CD4-positive, CD25-positive, alpha-beta regulatory T cell (primary cell): ENCODE data around the gene ZFP62. TPM values are rescaled to one million over a fixed set of nuclear protein-coding genes. Genes with fewer than 3 reads are reported as not detected.

ENCODE experiments used
- ATAC-seq, 2 donors: fragments of 150-1000 bp; cut with Tn5 transposase; one replicate each; pipeline ENCODE4 v1.10.0; 2021; ENCODE audit warnings: low read depth in 2 of 2, moderate number of reproducible peaks in 2 of 2, moderate library complexity in 1 of 2
- DNase-seq, 3 donors: peaks; one replicate each; pipeline versions ENCODE4 v3.0.0 to v3.0.0-alpha.2; 2012 to 2022; ENCODE audit warnings: mixed read lengths in 1 of 3
- H3K27ac ChIP-seq: one replicate; pipeline ENCODE4 v1.7.0; 2013; ENCODE audit warnings: mild to moderate bottlenecking, low read length; ENCODE audit not compliant: insufficient read depth, poor library complexity, severe bottlenecking
- H3K27me3 ChIP-seq: one replicate; pipeline ENCODE4 v1.7.0; 2013; ENCODE audit warnings: low read length; ENCODE audit not compliant: control insufficient read depth, insufficient read depth
- H3K36me3 ChIP-seq: one replicate; pipeline ENCODE4 v1.7.0; 2013; ENCODE audit warnings: mild to moderate bottlenecking, low read length, moderate library complexity; ENCODE audit not compliant: control insufficient read depth, insufficient read depth
- H3K4me1 ChIP-seq: 2 replicates; pipeline ENCODE4 v1.7.0; 2013; ENCODE audit warnings: mild to moderate bottlenecking, low read length; ENCODE audit not compliant: insufficient read depth, control insufficient read depth, poor library complexity, severe bottlenecking
- H3K4me3 ChIP-seq: one replicate; pipeline ENCODE4 v1.7.0; 2013; ENCODE audit warnings: low read depth, mild to moderate bottlenecking, low read length, moderate library complexity
- H3K9me3 ChIP-seq, 2 experiments: 1 replicate in 1 of 2; 2 replicates in 1 of 2; pipeline ENCODE4 v1.7.0; 2013; ENCODE audit warnings: low read length in 2 of 2, mild to moderate bottlenecking in 1 of 2, moderate library complexity in 1 of 2; ENCODE audit not compliant: control insufficient read depth in 2 of 2
- H3K27ac Mint-ChIP-seq, 3 donors: one replicate each; pipeline ENCODE4 v1.8.0; 2020 to 2022; ENCODE audit warnings: mild to moderate bottlenecking in 3 of 3, mixed read lengths in 3 of 3, moderate library complexity in 2 of 3
- H3K27me3 Mint-ChIP-seq: one replicate; pipeline ENCODE4 v1.8.0; 2022; ENCODE audit warnings: mild to moderate bottlenecking, mixed read lengths
- H3K36me3 Mint-ChIP-seq: one replicate; pipeline ENCODE4 v1.8.0; 2020; ENCODE audit warnings: mixed read lengths
- H3K4me1 Mint-ChIP-seq, 4 donors: one replicate each; pipeline ENCODE4 v1.8.0; 2020 to 2022; ENCODE audit warnings: mixed read lengths in 4 of 4, mild to moderate bottlenecking in 1 of 4
- H3K4me3 Mint-ChIP-seq, 4 donors: one replicate each; pipeline ENCODE4 v1.8.0; 2020 to 2022; ENCODE audit warnings: mild to moderate bottlenecking in 4 of 4, mixed read lengths in 4 of 4, moderate library complexity in 3 of 4
- H3K9me3 Mint-ChIP-seq, 7 donors: one replicate each; pipeline ENCODE4 v1.8.0; 2020 to 2022; ENCODE audit warnings: mixed read lengths in 7 of 7, mild to moderate bottlenecking in 3 of 7, moderate library complexity in 2 of 7
- polyA plus RNA-seq, 4 donors: library from polyadenylated mRNA; unstranded; fragments of 300-500 nt; fragmentation: Illumina TruSeq; gene quantifications; one replicate each; pipeline ENCODE4 v1.2.3, GENCODE V29; 2021
- total RNA-seq: library from RNA; stranded (reverse); gene quantifications from one replicate; pipeline ENCODE4 v1.2.3, GENCODE V29; 2022

Gene ZFP62
- total and polyA plus RNA-seq, 5 donors from 2014 or later: 21.4 to 31.2 (median 22.1) TPM

GRCh38 chr5:180799194-180799593, 61.9 kb downstream of the ZFP62 start:
- H3K36me3 ChIP-seq: peaks cover 33% of the 10 kb centered on the region
- Mint-ChIP-seq H3K4me1 (peaks cover 34 to 80% (median 69%) of the 10 kb centered on the region in 4 donors), H3K36me3 (peaks cover 49% of the 10 kb centered on the region), H3K4me3 (peak overlapping the region; percentile 91 to 97 (median 94)), H3K9me3 (no peaks in the 10 kb centered on the region), H3K27ac (peak overlapping the region; percentile 87 to 97 (median 90)), H3K27me3 (no peaks in the 10 kb centered on the region)
- peaks cover 83% of the 10 kb centered on the region for H3K4me1 ChIP-seq
- peak overlapping the region; percentile 47 for H3K27ac ChIP-seq
- ATAC-seq: no peak
- peak overlapping the region; percentile 90 for H3K4me3 ChIP-seq
- DNase-seq: no peak
- H3K27me3 ChIP-seq: no peaks in the 10 kb centered on the region
- no peaks in the 10 kb centered on the region for H3K9me3 ChIP-seq

- H3K4me1 ChIP-seq: peaks cover 77% of the 10 kb centered on the region
- ATAC-seq: no peak
- H3K9me3 Mint-ChIP-seq: no peaks in the 10 kb centered on the region
These were observed 62.9 kb downstream of the ZFP62 start for GRCh38 chr5:180798193-180798592.

More at GRCh38 chr5:180798193-180798592, 62.9 kb downstream of the ZFP62 start:
- no peak for DNase-seq
- Mint-ChIP-seq H3K27ac (peak overlapping the region in 2 of 3 donors; percentile 87 to 90), H3K4me1 (peaks cover 41 to 82% (median 71%) of the 10 kb centered on the region in 4 donors), H3K4me3 (peak overlapping the region; percentile 78 to 95 (median 92)), H3K36me3 (peaks cover 49% of the 10 kb centered on the region), H3K27me3 (no peaks in the 10 kb centered on the region)
- no peaks in the 10 kb centered on the region for H3K27me3 ChIP-seq
- H3K27ac ChIP-seq: peak overlapping the region; percentile 47
- peaks cover 40% of the 10 kb centered on the region for H3K36me3 ChIP-seq
- H3K9me3 ChIP-seq: no peaks in the 10 kb centered on the region
- peak overlapping the region; percentile 90 for H3K4me3 ChIP-seq

Other genes starting within 250 kb of the ZFP62 start
- 2.4 TPM for gene FLT4, start 211.7 kb downstream of the ZFP62 start, total RNA-seq
- gene FLT4, start 211.7 kb downstream of the ZFP62 start, polyA plus RNA-seq: 1 to 10 TPM; 1.2 to 4.0 (median 2.3) TPM
- gene OR2Y1, start 121.2 kb downstream of the ZFP62 start, total RNA-seq: not detected
- not detected for gene OR2Y1, start 121.2 kb downstream of the ZFP62 start, polyA plus RNA-seq
- gene MGAT1, start 58.5 kb downstream of the ZFP62 start, total RNA-seq: 106 TPM
- gene MGAT1, start 58.5 kb downstream of the ZFP62 start, polyA plus RNA-seq: 100 to 1,000 TPM; 171 to 210 (median 194) TPM
- gene BTNL8, start 37.9 kb upstream of the ZFP62 start, total RNA-seq: not detected
- gene BTNL8, start 37.9 kb upstream of the ZFP62 start, polyA plus RNA-seq: under 1 TPM in 2 of 4 donors, not detected in 2; 0.16 to 0.33 TPM
- gene BTNL3, start 127.6 kb upstream of the ZFP62 start, total RNA-seq: not detected
- gene BTNL3, start 127.6 kb upstream of the ZFP62 start, polyA plus RNA-seq: not detected
- not detected for gene BTNL9, start 179.0 kb upstream of the ZFP62 start, total RNA-seq
- not detected for gene BTNL9, start 179.0 kb upstream of the ZFP62 start, polyA plus RNA-seq